Ureter (tissue), 1 donor: ENCODE measurements around the gene MTAP. TPM values are rescaled to one million over a fixed set of nuclear protein-coding genes. Genes with fewer than 3 reads are reported as not detected.

ENCODE experiments used
- DNase-seq: peaks from one replicate; pipeline ENCODE4 v3.0.0-alpha.2; 2020; ENCODE audit warnings: low spot score
- total RNA-seq: library from RNA; stranded (reverse); gene quantifications from one replicate; pipeline ENCODE4 v1.2.4, GENCODE V29; 2023
- donor health status: DM: yes; HTN: yes; CAD: no.

Gene MTAP
- total RNA-seq, 1 donor from 2014 or later, result 75.5 TPM

- no peak for DNase-seq
Observed at GRCh38 chr9:21852754-21853153, 50.3 kb downstream of the MTAP start.

- DNase-seq, result no peak
Observed at GRCh38 chr9:21853414-21853813, 51.0 kb downstream of the MTAP start.

DNA sequence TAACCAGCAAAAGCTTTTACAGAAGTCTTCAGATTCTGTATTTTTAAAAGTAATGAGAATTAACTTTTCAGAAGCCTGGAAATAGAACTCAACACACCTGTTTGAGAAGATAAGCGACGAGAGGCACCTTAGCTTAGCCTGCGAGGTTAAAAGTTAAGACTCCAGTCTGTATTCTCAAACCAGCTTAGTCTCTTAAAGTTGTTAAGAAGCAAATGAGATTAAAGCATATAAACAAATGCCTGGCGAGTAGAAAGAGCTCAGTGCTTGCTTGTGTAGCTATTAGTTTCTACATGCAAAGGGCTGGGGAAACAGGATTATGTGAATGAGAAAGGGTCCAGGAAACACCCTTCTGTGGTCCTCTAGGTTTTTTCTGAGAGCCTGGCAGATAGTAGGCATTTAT, 51.7 kb downstream of the MTAP start:
- DNase-seq, result no peak

DNA sequence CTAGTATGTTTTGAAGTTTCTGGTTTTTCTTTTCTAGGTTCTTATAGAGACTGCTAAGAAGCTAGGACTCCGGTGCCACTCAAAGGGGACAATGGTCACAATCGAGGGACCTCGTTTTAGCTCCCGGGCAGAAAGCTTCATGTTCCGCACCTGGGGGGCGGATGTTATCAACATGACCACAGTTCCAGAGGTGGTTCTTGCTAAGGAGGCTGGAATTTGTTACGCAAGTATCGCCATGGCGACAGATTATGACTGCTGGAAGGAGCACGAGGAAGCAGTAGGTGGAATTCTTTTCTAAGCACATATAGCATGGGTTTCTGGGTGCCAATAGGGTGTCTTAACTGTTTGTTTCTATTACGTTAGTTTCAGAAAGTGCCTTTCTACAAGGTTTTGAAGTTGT, 52.2 kb downstream of the MTAP start:
- DNase-seq, result no peak

- no peak for DNase-seq
Observed at GRCh38 chr9:21856301-21857094, 54.1 kb downstream of the MTAP start.

- no peak for DNase-seq
Observed at GRCh38 chr9:21862871-21863270, 60.4 kb downstream of the MTAP start.

DNA sequence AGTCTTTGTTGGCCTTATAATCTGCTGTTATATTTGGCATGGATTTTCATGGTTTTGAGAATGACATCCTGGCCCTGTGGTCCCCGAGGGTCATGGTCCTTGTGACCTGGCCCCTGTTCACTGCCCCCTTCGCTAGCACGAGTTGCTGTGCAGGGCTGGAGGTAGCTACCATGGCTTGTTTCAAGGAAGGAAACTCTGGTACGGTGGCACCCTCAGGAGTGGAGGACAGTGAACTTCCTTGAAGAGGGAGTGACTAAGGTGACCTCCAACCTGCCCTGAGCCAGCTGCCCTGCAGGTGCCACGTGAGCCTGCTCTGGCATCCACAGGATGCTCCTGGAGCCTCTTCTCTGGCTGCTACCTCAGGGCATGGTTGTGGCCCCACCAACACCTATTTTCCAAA, 62.1 kb downstream of the MTAP start:
- DNase-seq, result no peak

DNA sequence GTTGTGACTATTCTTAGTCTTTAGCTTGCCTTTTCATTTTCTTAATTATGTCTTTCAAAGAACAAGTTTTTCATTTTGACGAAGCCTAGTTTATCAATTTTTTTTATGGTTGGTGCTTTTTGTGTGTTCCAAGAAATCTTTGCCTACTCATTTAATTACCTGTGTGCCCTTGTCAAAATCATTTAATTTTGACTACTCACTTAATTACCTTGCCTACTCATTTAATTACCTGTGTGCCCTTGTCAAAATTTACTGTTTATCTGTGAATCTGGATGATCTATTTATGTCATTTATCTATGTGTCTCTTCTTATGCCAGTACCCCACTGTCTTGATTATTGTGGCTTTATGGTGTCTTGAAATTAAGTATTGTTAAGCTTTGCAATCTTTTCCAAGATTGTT, 63.9 kb downstream of the MTAP start:
- no peak for DNase-seq

- no peak for DNase-seq
Observed at GRCh38 chr9:21871256-21871975, 69.0 kb downstream of the MTAP start.

GRCh38 chr9:21872696-21873095, 70.3 kb downstream of the MTAP start:
- no peak for DNase-seq

- no peak for DNase-seq
Observed at GRCh38 chr9:21873540-21874221, 71.2 kb downstream of the MTAP start.

GRCh38 chr9:21875893-21876292, 73.5 kb downstream of the MTAP start:
- DNase-seq, result no peak

- DNase-seq, result no peak
Observed at GRCh38 chr9:21883642-21884041, 81.2 kb downstream of the MTAP start.

- DNase-seq, result no peak
Observed at GRCh38 chr9:21889673-21890072, 87.2 kb downstream of the MTAP start.

DNA sequence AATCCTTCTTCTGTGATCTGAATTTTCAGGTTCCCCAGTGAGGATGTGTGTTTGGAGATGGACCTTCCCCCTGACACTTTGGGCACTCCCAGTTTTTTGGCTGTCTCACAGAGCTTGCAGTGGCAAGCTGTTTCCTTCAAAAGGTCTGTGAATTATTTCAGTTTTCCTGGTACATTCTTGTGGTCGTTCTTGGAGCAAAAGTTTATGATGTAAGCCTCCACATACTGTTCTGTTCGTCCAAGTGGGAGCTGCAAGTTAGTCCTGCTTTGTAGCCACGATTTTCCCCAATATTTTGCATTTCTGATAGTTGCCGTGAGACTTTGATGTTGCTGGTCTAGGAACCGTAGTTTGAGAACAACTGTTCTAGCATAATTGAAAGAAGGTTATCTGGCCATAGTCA, 88.3 kb downstream of the MTAP start:
- DNase-seq, result no peak

DNA sequence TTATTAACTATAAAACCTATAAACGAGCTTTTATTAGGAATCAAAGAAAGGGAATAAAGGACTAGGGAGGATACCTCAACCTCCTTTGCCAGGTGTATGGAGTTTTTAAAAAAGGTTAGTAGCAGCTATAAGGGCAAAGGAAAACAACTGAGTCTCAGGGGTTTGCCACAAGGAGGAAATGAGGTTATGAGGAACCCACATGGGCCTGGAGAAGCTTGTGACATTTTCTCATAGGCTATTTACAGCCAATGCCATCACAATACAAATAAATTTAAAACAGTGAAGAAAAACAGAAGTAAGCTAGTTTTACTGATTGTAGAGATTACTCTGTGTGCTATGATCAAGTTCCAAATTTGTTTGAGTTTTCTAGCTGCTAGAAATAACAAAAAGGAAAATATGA, 99.1 kb downstream of the MTAP start:
- no peak for DNase-seq

GRCh38 chr9:21902136-21902535, 99.7 kb downstream of the MTAP start:
- DNase-seq, result no peak

DNA sequence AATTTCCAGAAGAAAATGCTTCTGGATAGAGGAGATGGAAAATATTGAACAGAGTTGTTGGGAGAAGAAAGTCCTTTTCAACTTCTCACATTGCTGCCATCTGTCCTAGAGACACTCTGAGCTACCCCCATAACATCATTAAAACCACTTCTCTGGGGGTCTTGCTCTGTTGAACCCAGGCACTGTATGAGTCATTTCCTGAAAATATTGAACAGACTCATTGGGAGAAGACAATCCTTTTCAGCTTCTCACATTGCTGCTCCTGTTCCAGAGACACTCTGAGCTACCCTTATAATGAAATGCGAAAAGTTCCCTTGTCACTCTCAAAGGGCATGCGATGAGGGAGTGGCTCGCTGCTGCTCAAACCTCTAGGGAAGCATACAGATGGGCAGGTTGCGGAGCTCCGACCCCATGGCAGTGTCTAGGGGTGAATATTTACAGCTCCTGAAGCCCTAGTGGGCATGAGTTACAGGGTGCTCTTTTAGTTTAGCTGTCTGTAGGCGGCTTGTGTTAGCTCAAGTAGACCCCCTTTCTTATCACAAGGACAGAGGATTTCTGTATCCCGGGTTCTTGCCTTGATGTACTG, 101.0 kb downstream of the MTAP start:
- no peak for DNase-seq

DNA sequence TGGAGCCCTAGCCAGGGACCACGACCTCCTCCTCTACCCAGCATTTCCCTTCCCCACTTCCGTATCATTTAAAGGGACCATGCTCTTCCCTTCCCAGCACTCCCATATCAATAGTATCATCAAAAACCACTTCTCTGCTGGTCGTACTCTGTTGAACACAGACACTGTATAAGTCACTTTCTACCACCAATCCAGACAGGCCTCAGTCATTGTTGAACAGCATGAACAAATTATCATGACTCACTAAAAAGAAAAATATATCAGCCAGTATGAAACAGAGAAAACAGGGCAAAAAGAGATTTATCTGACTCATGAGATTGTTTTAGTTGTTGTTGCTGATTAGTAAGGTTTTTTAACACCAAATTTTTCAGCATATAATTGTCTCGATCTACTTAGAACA, 101.9 kb downstream of the MTAP start:
- DNase-seq, result no peak

DNA sequence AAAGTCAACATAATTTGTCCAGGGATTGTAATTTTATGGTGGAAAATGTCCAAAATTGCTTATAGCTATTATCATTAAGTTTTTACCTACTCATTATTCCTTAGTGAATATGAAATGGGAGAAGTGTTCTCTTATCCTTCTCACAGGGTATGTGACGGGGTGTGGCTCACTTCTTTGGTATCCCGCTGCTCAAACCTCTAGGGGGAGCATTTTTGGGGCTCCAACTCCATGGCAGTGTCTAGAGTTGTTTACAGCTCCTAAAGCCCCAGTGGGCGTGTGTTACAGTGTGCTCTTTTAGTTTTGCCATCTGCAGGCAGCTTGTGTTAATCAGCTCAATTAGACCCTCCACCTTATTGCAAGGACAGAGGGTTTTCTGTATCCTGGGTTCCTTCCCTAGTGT, 102.3 kb downstream of the MTAP start:
- no peak for DNase-seq

DNA sequence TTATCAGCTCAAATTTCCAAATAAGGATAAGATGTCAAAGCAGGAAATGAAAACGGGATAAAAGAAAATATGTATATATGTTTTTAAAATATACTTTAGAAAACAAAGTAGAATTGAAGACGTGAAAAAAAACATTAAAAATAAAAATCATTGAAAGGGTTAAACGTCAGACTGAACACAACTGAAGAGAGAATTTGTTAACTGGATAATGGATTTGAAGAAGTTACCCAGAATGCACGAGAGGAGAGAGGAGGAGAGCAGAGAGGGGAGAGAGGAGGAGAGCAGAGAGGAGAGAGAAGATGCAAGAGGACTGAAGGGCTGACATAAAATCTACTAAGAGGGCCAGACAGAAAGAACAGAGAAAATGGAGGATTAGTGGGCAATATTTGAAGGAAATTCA, 103.8 kb downstream of the MTAP start:
- DNase-seq, result no peak

DNA sequence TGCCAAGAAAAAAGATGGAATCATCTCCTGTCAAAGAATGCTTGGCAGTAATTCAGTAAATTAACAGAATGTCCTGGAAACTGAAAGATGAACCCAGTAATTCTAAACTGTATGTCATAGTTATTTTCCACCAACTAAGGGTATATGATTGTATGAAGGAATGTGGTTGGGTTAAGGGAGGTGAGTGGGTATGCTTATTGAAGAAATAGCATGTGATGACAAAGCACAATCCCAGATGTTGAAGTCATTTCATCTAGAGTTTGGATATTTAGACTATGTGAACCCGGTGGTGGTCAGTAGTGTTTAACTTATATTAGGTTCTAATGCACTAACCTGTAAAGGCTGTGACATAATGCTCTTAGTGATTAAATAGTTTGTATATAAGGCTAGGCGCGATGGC, 104.4 kb downstream of the MTAP start:
- DNase-seq, result no peak
